NCI-H82 treated with DMSO at 0.1 percent for 48 hours (cell line): ENCODE measurements around the gene CACNA1C.
"Not testable (repeated sequence)": the region's sequence is repeated elsewhere in the genome, so short reads cannot be mapped to it uniquely, and the experiment has no call there.

Source experiments
- DNase-seq: peaks from one replicate; lab custom pipeline; 2025; ENCODE audit not compliant: unreplicated experiment; lab: John Stamatoyannopoulos, UW

Gene CACNA1C

DNA sequence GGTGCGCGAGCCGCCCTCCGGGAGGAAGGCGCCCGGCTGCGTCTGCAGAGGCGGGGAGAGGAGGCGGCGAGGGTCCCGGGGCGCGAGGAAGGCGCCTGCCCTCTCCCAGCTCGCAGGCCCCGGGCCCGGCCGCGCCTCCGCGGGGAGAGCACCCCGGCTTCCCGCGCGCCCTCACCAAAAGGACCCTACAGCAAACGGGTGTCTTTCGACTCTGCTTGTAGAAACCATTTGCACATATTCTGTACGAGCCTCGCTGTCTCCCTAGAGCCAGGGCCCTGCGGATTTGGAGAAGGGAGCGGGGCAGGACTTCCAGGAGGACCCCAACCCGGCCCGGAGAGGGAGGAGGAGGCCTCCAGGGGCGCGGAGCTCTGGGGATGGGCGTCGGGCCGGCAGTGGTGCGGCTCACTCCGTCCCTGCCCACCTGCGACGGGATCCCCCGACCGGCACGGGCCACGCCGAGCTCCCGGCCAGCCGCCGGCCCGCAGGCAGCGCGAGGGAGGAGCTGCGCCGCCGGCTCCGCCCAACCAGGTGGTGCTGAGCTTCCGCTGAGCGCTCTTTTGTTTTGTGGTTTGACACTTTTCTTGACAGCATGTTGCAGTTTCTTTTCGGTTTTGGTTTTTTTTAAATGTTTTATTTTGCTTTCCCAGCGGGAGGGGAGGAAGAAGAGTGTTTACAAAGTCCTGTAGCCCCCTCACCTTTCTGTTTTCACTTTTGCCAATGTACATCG, 638.7 kb downstream of the CACNA1C start:
- no peak for DNase-seq

- no peak for DNase-seq
Measured at GRCh38 chr12:2692080-2692479, 639.3 kb downstream of the CACNA1C start.

DNA sequence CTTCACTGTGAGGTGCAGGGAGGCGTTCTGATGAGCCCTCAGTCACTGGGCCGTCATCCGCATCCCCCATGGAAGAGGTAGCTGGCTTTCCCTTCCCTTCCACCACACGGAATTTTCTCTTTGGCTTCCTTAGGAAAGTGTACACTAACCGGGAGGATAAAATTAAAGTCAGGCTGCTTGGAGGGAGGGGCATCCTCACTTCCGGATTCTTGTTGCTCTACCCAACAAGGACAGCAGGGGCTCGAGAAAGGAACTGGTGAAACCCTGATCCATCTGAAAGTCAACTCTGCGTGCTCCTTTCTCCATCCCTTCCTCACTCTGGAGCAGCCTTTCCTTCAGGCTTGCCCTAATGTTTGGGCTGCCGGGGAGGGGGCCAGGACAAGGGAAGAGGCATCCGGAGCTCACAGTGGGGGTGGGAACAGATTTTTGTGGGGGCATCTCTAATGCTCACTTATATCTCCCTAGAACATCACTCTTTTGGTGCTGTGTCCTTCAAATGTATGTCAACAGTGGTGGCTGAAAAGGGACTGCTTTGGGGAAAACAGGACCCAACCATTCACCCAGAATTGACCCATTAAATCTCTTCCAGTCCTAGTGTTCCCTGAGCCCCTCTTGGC, 640.6 kb downstream of the CACNA1C start:
- no peak for DNase-seq

DNA sequence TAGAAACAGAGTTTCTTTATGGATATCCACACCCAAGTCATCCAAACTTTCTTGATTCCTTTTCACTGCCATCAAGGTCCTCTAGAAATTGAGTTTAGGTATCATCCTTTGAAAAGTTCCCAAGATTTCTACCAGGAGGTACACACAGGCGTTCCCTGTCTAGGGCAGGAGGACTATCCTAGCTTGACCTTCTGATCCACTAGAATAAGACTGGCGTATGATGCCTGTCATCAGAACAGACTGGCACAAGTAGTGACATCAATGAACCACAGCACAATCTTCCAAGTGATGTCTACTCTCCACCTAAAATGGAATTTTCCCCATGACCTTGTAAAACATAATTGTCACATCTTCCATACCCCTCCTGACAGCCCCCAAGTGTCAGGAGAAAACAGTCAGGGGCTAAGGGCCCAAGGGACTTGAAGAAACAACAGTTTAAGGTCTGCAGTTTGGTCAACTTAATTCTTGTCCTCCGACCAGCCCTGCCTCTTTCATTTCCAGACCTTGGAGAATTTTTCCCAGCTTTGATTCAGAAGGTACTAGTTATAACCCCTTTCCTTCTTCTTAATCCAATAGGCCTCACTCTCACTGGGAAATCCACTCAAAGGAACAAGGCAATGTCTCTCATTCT, 641.3 kb downstream of the CACNA1C start:
- DNase-seq: no peak

DNA sequence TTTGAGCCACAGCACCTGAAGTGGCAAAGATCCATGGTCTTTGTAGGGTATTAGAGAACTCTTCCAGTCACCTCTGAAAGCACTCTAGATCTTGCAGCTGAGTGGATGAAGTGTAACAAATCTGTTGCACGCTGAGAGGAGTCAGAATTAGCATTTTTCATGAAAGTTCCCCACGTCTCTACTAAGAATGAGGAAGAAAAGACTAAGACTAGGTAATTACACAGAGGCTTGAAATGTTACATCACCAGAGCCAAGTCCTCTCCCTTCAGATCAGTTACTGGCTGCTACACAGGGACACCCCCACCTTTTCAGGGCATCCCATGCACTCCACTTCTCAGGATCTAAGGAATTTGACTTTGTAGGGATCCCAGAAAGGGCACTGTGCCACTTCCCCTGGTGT, 643.3 kb downstream of the CACNA1C start:
- no peak for DNase-seq

- DNase-seq: no peak
Measured at GRCh38 chr12:2697057-2697800, 644.4 kb downstream of the CACNA1C start.

- DNase-seq: no peak
Measured at GRCh38 chr12:2698566-2698965, 645.8 kb downstream of the CACNA1C start.

DNA sequence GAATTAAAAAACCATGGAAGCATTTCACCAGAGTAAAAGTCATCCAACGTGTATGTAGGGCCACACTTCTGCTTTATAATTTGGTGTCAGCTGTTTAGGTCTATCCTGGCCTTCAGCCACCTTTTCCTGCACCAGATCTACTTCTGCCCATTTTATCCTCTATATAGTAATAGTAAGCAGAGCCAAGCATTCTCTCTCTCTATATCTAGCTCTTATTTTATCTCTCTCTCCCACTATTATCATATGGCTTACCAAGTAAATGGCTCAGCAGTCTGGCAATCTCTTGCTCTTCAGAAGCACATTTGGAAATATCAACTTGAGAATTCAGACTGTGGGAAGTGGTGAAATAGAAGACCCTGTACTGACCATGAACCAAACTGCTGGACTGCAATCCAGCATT, 657.9 kb downstream of the CACNA1C start:
- DNase-seq: no peak

DNA sequence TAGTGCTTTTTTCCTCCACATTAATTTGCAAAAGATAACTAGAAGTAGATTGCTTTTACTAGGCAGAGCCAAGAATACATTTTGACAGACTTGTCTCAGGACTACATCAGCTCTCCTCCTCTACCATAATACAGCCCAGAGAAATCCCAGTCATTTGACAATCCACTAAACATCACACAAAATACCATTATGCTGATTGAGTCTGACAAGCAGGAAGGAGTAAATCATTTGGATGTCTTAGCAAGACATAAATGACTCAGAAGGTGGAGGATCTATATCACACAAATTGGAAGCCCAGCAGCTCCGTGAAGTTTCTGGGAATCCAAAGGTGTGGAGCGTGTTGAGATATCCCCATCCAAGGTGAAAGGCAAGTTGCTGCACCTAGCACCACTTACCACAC, 666.6 kb downstream of the CACNA1C start:
- DNase-seq: no peak

DNA sequence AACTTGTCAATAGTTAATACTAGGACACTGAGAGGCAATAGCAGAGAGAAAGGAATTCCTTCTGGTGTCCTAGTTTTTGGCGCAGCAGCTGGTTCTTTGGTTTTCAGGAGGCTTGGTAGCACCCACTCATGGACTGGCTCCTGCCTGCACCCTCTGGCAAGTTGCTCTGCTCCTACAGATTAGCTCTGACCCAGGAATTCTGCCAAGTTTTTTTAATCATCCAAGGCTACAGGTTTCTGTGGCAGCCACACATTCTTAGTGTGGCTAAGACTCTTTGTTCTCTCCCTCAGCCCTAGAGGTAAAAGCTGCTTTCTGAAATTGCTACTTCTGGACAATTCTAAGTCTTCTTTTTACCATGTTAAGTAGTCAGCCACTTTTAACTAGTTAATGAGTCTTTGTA, 670.0 kb downstream of the CACNA1C start:
- peak; percentile 14 for DNase-seq

DNA sequence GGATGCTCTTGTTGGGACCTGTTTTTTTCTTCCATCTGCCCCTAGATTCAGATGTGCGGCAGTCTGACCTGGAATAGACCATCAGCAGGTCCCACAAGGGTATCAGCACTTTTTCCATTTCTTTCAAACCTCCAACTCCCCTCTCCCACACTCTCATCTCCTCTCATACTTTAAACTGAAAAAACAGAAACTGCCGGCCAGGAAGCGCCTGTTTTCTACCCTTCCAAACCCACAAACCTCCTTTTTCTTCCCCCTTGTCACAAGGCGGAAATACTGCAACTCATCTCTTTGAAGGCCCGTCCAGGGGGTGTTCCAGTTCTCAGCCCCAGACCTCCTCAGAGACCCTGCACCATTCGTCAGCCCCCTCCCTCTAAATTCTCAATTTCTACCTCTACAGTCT, 679.5 kb downstream of the CACNA1C start:
- no peak for DNase-seq

- DNase-seq: peak; percentile 22
Measured at GRCh38 chr12:2733493-2734355, 680.9 kb downstream of the CACNA1C start.

- DNase-seq: no peak
Measured at GRCh38 chr12:2735432-2735831, 682.6 kb downstream of the CACNA1C start.

DNA sequence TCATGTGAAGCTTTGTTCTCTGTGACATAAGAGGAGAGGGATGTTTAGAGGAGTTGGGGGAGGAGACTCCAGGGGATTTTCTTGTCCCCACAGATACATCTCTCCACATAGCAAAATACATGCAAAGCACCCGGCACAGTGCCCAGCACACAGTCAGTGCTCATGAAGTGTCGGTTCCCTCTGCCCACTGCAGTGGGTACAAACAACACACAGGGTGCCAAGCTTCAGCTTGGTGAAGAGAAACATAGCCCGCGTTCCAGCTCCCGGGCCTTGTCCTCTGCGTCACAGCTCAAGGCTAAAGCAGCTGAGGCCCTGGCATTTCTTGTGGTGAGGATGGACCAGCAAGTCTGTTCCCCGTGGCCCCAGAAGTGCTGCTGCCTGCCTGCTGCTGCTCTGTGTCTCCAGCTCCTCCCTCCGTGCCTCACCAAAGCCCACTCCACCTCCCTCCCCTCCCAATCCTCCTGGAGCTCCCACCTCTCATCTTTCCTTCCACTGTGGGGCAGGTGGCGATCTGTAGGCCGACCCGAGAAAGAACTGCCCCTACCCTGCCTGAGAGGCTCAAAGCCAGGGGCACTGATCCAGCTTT, 685.0 kb downstream of the CACNA1C start:
- DNase-seq: no peak

DNA sequence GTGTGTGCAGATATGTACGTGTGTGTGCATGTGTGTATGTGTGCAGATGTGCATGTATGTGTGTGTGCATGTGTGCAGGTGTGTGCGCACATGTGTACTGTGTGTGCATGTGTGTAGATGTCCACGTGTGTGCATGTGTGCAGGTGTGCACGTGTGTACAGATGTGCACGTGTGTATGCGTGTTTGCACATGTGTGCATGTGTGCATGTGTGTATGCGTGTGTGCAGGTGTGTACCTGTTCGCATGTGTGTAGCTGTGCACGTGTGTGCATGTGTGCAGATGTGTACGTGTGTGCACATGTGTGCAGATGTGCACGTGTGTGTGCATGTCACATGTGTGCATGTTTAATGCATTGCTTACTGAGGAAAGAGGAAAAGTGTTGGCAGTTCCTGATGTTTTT, 686.3 kb downstream of the CACNA1C start:
- no peak for DNase-seq

GRCh38 chr12:2739832-2740641, 687.2 kb downstream of the CACNA1C start:
- DNase-seq: no peak

- DNase-seq: not testable (repeated sequence)
Measured at GRCh38 chr12:2742037-2742436, 689.2 kb downstream of the CACNA1C start.

DNA sequence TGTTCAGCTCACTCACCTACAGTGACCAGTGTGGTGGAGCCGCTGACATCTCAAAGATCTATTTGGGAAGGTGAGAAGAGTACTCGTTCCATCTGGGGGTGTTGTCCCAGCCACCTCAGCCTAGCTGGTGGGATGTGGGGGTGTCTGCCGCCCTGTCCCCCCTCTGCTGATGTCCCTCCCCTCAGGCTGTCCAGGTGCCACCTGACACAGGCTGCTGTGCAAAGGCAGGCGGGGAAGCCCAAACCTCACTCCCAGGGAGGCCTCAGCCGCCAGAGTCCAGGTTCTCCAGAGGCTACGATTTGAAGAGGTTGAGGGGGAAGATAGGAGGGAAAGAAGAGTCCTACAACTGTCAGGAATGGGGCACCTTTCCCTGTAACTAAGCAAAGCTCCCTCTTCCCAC, 690.7 kb downstream of the CACNA1C start:
- no peak for DNase-seq

GRCh38 chr12:2745655-2746054, 692.9 kb downstream of the CACNA1C start:
- DNase-seq: no peak
